GM18907 (cell line): ENCODE results near the gene OR51D1.

Experiments
- ATAC-seq: cut with Tn5 transposase; IDR thresholded peaks from one replicate; pipeline ENCODE4 v1.9.1; 2021; ENCODE audit warnings: mild to moderate bottlenecking, moderate library complexity; ENCODE audit not compliant: unreplicated experiment

OR51D1 gene

GRCh38 chr11:4636962-4637661, at the start of gene OR51D1:
TSS of gene OR51D1 (plus strand) at chr11:4637477. CDS start at chr11:4639791, 2,314 bp downstream.
- peak; percentile 95 for ATAC-seq

- ATAC-seq = no peak
These were observed 48.3 kb upstream of the OR51D1 start for GRCh38 chr11:4589017-4589416.

GRCh38 chr11:4593739-4594138, 43.5 kb upstream of the OR51D1 start, which contains the start of gene OR52I1:
TSS of gene OR52I1 (plus strand) at chr11:4594039. CDS start at chr11:4594039, 0 bp downstream.
- no peak for ATAC-seq

GRCh38 chr11:4605057-4605456, 32.2 kb upstream of the OR51D1 start:
- no peak for ATAC-seq

GRCh38 chr11:4606231-4607015, 30.9 kb upstream of the OR51D1 start:
- ATAC-seq = no peak

GRCh38 chr11:4607096-4607495, 30.2 kb upstream of the OR51D1 start:
- ATAC-seq = no peak

- peak; percentile 100 for ATAC-seq
These were observed 29.3 kb upstream of the OR51D1 start, which contains the start of gene TRIM68 for GRCh38 chr11:4607781-4608666. TSS of gene TRIM68 (minus strand) at chr11:4608231. CDS start at chr11:4605504, 2,727 bp downstream.

- ATAC-seq = no peak
These were observed 26.9 kb upstream of the OR51D1 start for GRCh38 chr11:4610258-4610935.

- ATAC-seq = no peak
These were observed 25.3 kb upstream of the OR51D1 start for GRCh38 chr11:4611986-4612385.

GRCh38 chr11:4615856-4616444, 21.3 kb upstream of the OR51D1 start:
- ATAC-seq = no peak

GRCh38 chr11:4619514-4619913, 17.8 kb upstream of the OR51D1 start:
- ATAC-seq = no peak

GRCh38 chr11:4626207-4627099, 10.8 kb upstream of the OR51D1 start:
- peak; percentile 60 for ATAC-seq

- no peak for ATAC-seq
These were observed 1.1 kb upstream of the OR51D1 start for GRCh38 chr11:4636136-4636535.

GRCh38 chr11:4637662-4638047, 378 bp downstream of the OR51D1 start:
- ATAC-seq = no peak

GRCh38 chr11:4639931-4640330, 2.7 kb downstream of the OR51D1 start:
- ATAC-seq = no peak

GRCh38 chr11:4641501-4641900, 4.2 kb downstream of the OR51D1 start:
- no peak for ATAC-seq

- no peak for ATAC-seq
These were observed 4.8 kb downstream of the OR51D1 start for GRCh38 chr11:4642043-4642442.

GRCh38 chr11:4643076-4643475, 5.8 kb downstream of the OR51D1 start:
- ATAC-seq = no peak

- ATAC-seq = no peak
These were observed 6.4 kb downstream of the OR51D1 start, which contains the start of gene OR51E1 for GRCh38 chr11:4643682-4644081. TSS of gene OR51E1 (plus strand) at chr11:4643982. CDS start at chr11:4652527, 8,545 bp downstream.
